COLO668 (cell line): ENCODE measurements around the gene ROBO2.
A peak's percentile ranks its signal among the peaks of the same experiment; 100 is the strongest.

ENCODE experiments used
- DNase-seq: peaks from one replicate; lab custom pipeline; 2025; ENCODE audit not compliant: unreplicated experiment; lab: John Stamatoyannopoulos, UW

The ROBO2 gene, protein sequence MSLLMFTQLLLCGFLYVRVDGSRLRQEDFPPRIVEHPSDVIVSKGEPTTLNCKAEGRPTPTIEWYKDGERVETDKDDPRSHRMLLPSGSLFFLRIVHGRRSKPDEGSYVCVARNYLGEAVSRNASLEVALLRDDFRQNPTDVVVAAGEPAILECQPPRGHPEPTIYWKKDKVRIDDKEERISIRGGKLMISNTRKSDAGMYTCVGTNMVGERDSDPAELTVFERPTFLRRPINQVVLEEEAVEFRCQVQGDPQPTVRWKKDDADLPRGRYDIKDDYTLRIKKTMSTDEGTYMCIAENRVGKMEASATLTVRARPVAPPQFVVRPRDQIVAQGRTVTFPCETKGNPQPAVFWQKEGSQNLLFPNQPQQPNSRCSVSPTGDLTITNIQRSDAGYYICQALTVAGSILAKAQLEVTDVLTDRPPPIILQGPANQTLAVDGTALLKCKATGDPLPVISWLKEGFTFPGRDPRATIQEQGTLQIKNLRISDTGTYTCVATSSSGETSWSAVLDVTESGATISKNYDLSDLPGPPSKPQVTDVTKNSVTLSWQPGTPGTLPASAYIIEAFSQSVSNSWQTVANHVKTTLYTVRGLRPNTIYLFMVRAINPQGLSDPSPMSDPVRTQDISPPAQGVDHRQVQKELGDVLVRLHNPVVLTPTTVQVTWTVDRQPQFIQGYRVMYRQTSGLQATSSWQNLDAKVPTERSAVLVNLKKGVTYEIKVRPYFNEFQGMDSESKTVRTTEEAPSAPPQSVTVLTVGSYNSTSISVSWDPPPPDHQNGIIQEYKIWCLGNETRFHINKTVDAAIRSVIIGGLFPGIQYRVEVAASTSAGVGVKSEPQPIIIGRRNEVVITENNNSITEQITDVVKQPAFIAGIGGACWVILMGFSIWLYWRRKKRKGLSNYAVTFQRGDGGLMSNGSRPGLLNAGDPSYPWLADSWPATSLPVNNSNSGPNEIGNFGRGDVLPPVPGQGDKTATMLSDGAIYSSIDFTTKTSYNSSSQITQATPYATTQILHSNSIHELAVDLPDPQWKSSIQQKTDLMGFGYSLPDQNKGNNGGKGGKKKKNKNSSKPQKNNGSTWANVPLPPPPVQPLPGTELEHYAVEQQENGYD (N-terminal part only)

DNA sequence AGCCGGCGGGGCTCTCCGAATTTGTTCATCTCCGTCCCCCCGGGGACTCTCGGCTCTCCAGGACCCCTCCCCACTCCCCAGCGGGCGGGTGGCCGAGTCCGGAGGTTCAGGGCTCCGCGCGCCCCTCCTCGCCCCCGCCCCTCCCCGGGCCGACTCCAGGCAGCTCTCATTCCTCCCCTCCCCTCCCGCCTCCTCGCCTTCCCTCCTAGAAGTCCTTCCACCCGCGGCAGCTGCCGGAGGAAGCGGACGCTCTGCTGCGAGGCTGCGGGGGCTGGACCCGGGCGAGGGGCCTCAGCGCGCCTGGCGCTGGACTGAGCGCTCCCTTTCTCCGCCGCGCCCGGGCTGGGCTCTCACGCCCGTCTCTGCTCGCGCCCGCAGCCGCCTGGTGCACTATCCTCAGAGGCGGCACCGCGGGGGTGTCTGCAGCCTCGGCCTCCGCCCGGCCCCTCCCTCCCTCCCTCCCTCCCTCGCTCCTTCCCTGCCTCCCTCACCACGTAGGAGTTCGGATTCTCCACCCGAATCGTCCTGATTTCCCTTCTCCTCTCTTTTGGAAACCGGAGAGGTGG lies at the start of gene ROBO2:
TSS of gene ROBO2 (plus strand) at position 494 of the 566 bp plus-strand sequence. CDS start 687 bp downstream, outside the sequence.
- DNase-seq, result peak; percentile 66

DNA sequence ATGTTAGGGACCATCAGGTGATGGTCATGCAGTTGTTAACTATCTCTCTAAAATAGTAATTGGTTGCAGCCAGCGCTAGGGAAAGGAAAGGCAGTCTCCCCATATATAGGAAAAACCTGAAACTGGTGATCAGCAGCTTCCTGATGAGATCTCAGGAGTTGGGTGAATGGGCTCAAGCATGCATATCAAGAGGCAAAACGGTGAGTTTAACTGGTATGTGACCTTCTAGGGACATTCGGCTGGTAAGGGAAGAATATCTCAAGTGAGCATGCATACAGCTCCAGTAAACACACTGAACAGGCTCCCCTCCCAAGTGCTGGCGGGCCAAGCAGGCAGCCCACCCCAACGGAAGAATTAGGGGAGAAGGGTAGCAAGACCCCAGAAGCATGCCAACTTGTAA lies 49.3 kb upstream of the ROBO2 start:
- DNase-seq, result no peak

DNA sequence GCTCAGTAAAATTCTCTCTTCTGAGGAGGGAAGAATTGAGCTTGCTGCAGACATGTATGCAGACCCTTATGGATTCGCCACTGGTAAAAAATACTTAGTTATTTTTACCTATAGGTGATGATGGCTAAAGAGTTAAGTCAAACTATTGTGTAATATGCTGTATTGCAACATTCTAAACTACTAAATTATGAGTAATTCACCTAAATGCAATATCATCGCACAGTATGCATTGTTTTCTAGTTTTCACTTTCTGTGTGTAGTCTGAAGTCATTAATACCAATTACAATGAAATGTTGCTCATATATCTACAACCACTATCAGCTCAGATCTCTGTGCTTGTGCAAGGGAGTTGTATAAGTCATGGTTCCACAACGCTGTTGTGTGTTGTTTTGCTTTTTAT lies 48.7 kb upstream of the ROBO2 start:
- no peak for DNase-seq

DNA sequence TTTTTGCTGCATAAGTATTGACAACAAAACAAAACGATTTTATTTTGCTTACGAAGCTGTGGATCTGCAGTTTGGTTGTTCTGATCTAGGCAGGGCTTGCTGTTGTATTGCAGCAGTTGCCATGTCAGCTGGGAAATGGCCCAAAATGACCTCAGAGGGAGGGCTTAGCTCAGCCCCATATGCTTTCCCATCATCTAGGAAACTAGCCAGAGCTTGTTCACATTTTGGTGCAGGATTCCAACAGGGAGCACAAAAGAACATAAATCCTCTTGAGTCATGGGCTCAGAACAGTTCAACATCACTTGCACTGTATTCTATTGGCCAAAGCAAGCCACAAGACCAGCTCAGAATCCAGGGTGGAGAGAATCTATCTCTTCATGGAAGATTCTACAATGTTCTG lies 42.2 kb upstream of the ROBO2 start:
- DNase-seq, result no peak

DNA sequence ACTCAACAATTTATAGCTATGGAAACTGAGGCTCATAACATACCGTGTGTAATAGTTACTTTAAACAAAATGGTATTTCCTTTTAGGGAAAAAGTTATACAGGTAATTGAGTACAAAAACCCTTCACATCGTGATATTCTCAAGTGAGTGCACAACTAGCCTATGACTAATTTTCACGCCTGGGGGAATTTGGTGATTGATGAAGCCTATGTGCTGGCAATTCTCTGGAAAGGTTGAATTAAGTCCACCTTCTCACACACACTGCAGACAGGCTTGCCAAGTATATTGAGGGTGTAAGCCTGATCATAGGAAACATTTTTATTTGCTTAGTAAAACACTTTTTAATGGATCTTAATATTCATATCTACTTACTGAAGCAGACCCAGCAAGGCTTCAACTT lies 41.3 kb upstream of the ROBO2 start:
- DNase-seq, result no peak

DNA sequence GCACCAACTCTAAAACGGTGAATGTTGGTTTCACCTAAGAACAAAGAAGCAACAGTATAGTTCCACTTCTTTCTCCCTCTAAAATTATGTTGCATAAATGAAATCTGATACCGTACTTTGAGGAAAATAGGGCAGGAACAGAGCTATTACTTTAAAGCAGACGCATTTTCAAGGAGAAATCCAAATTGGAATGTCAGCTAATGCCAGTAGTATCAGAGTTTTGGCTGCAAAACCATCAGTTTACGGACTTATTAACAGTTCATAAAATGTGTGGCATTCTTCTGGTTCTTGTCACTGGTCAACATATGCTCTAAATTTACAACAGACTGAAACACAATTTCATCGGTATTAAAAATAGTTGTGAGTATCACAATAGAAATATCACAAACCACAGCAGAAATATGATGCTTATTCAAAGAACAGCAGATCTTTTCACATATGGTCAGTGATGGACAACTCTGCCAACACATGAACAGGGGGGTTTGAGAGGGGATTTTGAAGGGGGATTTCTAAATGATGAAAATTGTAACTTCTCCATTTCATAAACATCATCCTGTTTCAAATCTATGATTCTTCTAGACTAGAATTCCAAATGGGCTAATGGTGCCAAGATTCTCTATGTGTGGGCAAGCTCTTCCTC lies 38.7 kb upstream of the ROBO2 start:
- no peak for DNase-seq

DNA sequence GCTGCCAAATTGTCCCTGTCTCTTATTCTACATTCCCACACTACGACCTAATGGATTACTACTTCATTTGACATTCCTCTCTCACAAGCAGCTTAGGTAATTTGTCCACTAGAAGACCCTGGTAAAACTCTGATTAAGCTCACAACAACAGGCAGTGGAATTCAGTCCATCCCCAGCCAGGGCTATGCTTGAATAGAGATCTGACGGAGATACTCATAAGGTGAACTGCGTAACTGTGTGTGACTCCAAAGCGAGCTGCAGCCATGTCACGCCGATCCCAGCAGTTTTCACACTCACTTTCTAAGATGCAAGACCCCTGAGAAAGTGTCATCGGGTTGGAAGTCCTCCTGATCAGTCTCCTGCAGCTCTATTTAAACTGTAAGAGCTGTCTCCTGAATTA lies 25.7 kb upstream of the ROBO2 start:
- no peak for DNase-seq

DNA sequence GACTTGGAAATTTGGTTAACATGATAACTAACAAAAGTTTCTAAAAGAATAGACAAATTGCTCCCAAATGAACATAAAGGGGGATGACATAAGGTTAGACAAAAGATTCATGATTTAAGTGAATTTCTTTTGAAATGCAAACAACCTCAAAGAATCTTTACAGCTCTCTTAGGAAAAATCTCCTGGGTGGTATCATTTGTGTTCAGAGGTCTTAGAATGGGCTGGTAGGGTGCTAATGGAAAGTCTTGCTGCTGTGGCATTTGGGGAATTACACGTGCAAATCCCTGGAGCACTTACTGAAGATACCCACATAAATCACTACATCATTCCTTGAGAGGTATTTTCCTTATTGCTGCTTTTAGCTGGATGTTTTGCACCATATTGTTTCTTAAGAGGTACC lies 14.4 kb upstream of the ROBO2 start:
- DNase-seq, result no peak

DNA sequence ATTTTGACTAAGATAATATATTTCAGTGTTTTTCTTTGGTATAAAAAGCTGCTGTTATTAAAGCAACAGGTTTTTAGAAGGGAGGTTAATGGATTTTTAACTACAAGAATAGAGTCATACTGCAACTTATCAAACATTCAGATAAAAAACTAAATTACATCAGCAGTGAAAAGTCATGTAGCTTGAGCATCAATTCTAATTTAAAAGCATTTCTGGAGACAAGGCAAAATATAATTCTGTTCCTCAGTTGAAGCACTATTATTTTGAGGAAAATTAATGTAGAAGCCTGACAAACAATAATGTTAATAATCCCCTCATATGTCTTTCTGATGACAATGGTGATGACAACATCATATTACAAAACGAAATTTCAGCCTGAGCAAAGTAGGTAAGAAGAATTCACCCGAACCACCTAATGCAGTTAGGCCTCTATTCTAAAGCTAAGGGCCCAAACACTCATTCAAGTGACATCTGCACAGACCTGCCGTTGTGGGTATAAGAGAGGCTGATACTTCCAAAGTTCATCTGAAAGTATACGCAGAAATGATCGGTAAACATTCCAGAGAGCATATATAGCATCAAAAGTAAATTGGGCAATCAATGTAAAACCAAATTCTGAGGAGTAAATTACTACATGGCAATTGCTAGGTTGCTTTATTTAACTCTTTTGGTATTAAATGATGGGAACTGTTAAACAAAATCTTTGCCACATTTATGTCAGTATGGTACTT lies 12.8 kb upstream of the ROBO2 start:
- no peak for DNase-seq

DNA sequence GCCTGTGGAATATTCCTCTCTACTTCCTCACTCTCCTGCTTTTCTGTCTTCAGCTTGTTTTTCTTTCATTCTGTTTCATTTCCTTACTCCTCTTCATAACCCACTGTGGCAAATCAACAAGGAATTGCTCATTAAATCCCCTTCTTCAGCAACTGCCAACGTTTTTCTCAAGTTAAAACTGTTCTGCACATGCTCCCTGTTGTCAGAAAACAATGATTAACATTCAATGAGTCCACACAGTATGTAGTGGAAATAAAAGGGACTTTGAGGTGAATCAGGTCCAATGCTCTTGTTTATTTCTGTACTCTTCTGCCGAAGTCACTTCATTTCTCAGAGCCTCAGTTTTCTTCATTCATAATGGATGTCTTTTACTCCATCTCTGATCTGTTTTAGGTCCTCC lies 11.9 kb upstream of the ROBO2 start:
- no peak for DNase-seq

DNA sequence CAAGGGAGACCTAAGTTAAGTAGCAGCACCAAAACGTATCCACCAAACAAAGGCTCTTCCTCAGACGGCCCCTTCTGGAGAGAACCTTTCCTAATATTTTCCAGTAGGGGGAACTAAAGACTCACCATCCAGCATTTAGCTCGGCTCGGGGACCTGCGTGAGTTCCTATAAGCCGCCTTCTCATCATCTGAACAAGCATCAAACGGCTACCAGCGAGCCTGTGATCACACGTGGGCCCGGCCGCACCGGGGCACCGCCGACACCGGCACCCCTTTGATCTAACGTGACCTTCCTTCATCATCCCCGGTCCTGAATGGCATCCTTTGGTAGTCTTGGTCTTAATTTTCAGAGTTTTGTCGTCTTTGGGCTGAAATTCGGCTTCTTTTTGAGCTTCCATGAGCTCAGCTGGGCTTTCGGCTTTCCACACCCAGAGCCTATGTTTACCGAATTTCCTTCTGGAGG lies 1.4 kb upstream of the ROBO2 start:
- peak; percentile 67 for DNase-seq

DNA sequence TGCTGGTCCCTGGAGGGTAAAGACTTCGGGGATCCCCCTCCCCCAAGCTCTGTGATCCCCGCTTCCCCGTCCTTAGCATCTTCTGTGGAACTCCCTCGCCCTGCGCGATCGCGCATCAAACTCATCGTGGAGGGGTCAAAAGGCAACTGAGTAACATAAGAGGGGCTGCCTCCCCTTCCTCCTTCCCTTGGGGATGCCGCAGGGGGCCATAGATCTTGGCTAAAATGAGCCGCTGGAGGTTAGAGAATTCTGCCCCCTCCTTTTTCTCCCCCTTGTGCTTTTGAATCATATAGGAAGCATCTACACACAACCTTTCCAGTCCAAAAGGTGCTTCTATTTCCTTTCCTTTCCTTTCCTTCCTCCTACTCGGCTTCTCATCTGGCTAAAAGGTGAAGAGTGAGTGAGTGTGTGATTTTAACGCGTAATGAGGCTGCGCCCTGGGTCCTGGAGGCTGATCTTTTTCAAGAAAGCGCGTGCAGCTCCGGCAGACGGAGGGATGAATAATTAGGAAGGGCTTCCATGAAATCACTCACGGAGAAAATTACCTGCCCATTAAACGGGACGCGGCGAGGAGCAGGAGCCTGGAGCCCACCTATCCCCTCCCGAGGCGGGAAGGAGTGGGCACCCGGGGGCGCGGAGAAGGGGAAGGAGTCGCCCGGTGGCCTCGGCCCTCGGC lies 831 bp upstream of the ROBO2 start:
- DNase-seq, result peak; percentile 24

DNA sequence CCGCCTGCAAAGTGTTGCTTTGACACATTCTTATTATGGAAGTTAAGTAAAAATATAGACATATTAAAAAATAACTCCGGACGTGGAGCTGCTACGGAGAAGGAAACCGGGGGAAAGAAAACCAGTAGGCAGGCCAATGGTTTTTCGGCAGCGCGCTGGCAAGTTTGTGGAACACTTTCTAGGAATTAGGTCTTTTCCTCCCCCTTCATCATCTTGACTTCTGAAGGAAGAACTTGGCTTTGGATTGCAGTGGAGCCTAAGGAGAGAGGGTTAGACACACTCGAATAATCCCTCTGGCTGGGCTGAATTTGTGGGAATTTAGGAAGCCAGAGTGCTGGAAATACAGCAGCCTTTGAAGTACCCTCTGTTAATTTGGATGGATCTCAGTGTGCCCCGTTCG lies 317 bp downstream of the ROBO2 start:
- DNase-seq, result no peak

DNA sequence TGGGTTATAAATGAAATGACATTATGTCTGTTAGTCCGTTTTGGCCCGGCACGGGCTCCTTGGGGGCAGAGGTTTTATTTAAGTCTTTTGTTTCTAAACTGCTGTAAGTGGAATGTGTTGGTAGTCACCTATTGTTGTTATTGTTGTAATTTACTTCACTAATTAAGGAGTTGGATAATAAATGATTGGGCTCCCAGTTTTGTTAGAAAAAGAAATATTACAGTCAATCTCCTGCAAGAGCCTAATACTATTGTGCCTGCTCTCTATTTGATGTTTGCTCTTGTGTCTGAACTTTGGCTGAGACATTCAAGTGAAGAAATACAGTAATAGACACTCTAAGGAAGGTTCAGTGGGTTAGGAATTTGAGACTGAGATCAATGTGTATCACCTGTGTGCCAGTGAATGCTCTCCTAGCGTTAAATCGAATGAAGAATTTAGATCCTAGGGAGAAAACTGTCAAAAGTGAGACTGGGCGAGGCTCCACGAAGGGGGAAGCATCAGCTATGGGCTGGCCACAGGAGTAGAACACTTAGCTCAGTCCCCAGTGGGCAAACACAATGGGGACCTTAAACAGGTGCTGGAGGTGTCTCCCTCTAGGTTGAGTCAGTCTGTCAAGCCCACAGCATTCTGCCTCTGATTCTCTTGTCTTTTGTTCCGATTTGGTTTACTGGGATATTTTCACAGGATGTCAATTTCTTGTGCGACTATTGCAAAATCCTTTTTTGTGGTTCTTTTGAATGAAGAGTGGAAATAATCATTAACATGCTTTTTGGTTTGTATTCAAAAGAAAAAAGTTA lies 1.2 kb downstream of the ROBO2 start:
- DNase-seq, result peak; percentile 13

DNA sequence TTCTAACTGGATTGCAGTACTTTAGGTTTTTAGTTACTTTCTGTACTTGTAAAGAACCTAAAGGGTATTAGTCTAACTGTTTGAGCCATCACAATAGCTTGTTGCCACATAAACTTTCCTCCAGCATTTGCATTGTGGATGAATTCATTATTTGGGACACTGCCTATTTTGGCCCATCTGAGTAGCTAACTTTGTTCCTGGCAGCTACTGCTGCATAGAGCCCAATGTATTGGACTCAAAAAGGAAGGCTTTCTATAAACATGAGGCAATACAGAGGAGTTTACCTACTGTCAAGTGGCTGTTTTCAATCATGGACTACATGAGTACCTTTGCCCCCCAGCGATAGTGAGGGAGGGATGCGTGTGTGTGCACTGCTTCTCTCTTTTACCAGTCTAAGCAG lies 1.9 kb downstream of the ROBO2 start:
- no peak for DNase-seq

DNA sequence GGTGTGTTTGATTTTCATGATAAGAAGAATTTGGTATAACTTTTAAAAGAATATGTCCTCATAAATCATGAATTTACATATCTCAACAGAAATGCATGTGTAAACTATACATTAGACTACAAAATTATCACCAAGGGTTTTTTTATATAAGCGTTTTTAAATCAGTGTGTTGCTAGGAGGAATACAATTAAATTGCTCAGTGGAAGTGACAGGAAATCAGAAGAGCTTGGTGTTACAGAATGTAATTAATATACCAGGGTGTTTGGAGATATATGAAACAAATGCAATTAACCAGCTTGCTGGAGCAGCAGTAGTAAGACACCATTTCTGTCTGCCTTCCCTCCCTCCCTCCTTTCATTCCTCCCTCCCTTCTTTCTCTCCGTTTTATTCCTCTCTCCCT lies 2.4 kb downstream of the ROBO2 start:
- no peak for DNase-seq

DNA sequence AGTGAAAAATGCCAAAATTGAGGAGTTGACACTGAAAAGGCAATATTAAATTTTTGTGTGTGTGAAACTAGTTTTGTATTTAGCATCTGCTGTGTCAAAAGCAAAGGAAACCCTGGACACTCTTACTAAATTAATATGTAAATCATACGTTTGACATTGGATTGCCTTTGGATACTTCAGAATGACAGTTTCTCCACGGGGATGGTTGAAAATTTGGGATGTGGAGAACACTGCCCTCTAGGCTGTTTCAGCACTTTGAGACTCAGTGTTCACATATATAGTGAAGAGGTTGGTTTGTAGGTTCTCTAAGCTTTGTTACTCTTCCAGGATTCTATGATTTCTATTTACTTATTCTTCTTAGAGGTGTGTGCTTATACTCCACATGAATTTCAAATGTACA lies 3.0 kb downstream of the ROBO2 start:
- DNase-seq, result no peak

DNA sequence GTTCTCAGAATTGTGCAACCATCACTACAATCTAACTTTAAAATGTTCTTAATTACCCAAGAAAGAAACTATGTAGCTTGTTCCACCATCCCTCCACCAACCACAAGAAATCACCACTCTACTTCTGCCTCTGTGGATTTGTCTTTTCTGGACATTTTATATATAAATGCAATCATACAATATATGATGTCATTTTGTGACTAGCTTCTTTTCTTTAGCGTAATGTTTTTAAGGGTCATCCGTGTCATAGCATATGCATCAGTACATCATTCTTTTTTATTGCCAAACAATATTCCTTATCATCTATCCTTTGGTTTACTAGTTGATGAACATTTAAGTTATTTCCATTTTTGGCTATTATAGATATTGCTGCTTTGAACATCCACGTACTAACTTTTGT lies 5.8 kb downstream of the ROBO2 start:
- no peak for DNase-seq

DNA sequence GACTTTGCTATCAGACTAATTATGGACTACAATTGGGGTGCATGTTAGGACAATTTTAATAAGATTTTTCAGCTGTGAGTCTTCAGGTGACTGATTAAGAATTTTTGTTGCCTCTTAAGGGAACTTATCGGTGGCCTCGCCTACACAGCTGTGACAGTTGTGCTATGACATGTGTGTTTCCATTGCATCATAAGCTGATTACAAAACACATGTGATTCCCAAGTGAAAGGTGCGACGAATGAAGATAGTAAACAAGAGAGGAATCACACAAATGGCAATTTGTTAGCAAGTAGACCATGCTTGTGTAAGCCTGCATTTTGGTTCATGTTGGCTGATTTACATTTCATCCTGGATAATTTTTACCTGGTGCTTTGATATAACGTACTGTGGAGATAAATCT lies 8.3 kb downstream of the ROBO2 start:
- DNase-seq, result no peak
